GM21528 (cell line): ENCODE data around the gene PLD5.
A peak's percentile ranks its signal among the peaks of the same experiment; 100 is the strongest.
"Not testable (repeated sequence)": the region's sequence is repeated elsewhere in the genome, so short reads cannot be mapped to it uniquely, and the experiment has no call there.

Experiments
- ATAC-seq: cut with Tn5 transposase; IDR thresholded peaks from one replicate; pipeline ENCODE4 v1.9.1; 2021; ENCODE audit warnings: mild to moderate bottlenecking, moderate library complexity; ENCODE audit not compliant: unreplicated experiment, low FRiP score

PLD5 gene

DNA sequence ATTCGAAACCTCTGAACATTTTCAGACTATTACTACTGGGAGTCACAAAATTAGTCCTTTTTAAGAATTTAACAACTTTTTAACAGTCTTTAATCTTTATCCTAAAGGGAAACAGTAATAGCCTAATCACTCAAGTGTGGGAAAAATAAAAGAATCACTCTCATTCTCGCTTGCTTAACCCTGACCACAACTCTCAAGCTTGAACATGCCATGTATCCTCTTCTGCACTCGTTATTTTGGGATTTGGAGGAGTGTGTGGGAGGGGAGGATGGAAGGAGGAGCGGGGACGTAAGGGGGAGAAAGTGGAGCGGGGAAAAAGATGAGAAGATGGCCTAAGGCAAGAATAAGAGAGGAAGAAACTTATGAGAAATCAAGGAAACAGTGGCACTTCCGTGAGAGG, 215.8 kb downstream of the PLD5 start:
- not testable (repeated sequence) for ATAC-seq

GRCh38 chr1:242293781-242294180, 230.7 kb downstream of the PLD5 start:
- not testable (repeated sequence) for ATAC-seq

GRCh38 chr1:242288067-242288466, 236.4 kb downstream of the PLD5 start:
- ATAC-seq = not testable (repeated sequence)

DNA sequence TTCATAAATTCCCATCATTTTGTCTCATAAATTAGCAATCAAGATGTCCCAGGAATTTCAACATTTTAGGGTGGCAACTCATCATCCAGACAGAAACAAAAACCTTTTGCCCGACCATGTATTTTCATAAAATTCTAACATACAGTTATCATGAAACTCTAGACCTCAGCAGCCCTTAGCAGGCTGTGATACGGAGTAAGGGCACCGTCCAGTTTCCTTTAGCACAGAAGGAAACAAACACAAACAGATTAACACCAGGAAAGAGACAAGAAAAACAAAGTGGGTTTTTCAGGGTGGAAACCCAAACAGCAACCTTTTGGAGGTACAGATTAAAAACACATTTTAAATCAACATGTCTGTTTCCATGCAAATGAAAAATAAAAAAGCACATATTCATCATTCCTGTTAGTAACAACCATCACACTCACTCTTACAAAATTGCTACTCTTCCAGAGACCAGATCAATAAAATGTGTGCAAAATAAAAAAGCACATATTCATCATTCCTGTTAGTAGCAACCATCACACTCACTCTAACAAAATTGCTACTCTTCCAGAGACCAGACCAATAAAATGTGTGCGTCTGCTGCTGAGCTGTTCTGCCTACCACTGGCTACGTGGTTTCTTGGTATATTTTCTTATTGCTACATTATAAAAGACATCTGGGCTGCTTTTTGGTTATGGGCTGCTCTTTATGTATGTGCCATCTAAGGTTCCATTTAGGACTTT, 241.6 kb downstream of the PLD5 start:
- not testable (repeated sequence) for ATAC-seq

DNA sequence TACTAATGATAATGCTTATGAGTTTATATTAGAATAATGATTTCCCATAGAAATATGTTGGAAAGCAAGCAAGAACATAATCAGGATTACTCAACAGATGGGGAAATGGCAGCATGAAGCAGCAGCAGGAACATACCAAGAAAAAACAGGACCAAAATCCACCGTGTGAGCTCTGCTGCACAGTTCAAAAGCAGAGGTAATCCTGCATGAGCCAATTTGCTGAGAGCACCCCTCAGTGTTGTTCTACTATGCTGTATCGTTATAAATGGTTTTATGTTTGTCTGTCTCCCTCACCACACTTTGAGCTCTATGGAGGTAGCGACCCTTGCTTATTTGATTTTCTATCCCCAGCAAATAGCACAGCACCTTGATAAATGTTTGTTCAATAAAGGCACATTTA, 246.1 kb downstream of the PLD5 start:
- ATAC-seq = not testable (repeated sequence)

DNA sequence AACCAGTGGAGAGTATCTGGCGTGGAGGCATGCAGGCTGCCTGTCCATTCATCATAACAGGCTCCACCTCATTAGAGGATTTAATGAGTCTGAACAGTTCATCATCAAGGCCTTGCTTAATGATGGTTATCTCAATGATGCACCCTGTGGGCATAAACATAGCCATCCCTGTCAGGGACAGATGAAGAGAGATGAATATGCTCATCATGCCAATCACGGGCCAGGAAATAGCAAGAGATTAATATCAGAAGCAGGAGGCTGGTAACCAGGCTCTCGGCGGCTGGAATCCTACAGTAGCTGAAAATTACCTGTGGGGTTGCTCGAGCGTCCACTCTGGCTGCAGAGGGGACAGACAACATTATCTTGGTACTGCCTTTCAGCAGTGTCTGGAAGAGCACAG, 247.7 kb downstream of the PLD5 start:
- ATAC-seq = not testable (repeated sequence)

DNA sequence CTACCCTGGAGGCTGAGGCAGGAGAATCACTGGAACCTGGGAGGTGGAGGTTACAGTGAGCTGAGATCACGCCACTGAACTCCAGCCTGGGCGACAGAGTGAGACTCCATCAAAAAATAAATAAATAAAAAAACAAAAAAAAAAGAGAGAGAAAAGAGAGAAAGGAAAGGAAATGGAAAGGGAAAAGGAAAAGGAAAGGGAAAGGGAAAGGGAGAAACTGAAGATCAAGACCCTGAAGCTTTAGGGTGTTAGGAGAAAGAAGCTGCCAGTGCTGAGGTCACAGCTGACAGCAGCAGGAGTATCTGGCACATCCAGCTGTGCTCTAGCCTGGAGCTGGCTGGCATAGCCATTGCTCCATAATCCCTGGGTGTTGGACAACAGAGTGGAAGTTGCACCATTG, 257.5 kb downstream of the PLD5 start:
- not testable (repeated sequence) for ATAC-seq

DNA sequence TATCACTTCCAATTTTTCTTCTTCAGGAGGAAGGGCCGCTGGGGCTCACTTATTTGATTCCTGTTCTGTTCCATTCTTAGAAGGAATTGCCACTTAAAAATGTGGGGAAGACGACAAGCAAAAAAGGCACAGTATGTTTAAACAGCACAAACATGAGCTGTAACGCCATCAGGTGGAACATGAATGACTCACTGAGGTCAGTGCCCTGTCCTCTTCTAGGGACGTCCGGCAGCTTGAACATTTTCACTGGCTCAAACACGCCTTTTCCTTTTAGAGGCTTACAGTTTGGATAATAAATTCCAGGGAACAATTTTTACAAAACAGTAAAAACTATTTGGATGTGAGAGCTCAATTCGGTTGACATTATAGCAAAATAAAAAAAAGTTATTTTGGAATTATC, 260.1 kb downstream of the PLD5 start:
- not testable (repeated sequence) for ATAC-seq

- ATAC-seq = no peak
Measured at GRCh38 chr1:242245255-242245654, 279.2 kb downstream of the PLD5 start.

DNA sequence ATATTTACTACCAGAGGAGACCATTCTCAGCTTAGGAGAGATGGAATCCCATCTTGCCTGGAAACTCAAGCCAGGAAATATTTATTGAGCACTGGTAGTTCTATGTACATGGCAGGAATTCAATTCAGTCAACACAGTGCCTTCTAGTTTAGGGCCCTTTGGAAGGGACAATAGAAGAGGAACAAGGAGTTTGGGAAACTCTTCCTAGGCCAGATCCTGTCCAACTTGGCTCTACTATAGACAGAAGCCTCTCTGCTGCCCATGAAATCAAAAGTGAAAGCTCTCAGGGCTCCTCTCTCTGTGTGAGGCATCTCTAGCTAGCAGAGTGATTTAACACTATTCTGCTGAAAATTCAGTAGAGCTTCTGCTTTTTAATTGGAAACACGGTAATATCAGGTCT, 281.0 kb downstream of the PLD5 start:
- peak; percentile 92 for ATAC-seq

DNA sequence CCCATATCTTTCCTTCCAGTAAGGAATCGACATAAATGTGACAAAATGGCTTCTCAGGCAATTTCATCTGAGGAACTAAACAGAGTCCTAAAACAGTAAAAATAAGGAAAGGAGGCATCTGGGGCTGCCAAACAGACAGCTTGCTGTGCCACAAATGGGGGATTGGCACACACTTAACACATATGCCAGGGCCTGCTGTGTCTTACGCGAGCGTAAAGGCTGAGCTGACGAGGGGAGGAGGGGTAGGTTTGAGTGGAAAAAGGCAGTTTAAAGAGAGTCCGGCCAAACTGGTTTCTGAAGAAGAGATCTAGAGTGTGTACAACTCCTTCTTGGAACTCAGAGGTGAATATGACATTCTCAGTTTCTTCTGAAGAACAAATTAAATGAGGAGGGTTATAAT, 281.5 kb downstream of the PLD5 start:
- peak; percentile 17 for ATAC-seq

DNA sequence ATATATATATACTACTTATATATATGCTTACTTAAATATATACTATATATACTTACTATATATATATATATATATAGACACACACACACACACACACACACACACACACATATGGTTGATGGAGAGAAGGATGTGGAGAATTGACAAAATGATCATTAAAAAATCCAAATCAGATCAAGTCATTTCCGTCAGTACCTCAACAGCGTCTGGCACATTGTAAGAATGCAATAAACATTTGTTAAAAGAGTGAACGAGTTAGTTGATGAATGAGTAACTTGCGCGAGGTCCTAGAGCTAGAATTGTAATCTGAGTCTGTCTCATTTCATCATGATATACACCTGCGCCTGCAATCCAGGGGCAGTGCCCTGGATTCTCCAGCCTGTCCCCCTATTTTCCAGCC, 282.6 kb downstream of the PLD5 start:
- ATAC-seq = no peak

DNA sequence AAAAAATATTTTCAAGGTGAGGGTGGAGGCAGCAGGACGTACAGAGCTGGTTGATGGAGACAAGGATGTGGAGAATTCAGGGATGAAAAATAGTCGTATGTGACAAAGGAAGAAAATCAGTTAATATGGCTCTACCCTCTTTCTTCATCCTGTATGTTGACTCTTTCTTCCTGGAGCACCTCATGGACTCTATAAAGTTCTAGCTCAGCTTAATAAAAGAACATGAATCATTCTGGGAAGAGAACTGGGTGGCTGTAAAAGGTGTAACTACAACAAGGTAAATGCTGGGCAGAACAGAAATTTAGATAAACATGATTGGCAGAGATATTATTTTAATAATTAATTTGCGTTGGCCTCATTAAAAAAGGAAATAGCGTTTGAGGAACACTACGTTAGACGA, 283.8 kb downstream of the PLD5 start:
- ATAC-seq = no peak

DNA sequence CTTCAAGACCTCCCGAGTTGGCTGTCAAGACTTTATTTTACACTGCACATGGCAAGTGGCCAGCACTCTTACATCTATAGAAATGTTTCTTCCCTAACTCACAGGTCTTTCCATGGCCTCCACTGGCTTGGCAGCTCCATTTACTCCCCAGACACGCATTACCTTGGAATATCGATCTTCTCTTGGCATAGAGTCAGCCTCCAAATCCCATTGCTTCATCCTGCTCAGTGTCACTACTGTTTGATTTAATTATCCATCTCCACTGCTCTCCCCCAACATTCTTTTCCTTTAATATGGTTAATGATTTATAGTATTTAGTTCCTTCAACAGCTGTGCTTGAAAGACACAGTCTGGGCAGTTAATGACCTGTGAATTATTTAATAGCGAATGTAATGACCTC, 284.4 kb downstream of the PLD5 start:
- no peak for ATAC-seq

DNA sequence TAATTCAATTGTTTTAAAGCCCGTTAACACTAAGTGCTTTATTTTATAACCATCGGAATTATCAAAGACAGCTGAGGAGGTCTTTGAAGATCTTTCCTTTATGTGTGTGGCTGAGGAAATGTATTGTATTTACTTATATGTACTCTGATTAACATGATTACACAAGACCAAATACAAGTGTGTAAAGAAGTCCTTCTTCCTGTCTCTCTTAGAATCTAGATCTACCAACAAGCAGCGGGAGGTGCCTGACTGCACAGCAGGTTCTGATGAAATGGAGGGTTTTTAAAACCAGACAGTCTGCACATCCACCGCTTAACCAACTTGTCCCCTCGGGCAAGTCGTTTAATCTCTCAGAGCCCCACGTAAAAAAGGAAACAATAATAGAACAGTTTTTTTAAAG, 285.1 kb downstream of the PLD5 start:
- no peak for ATAC-seq

- no peak for ATAC-seq
Measured at GRCh38 chr1:242237051-242237450, 287.4 kb downstream of the PLD5 start.

- no peak for ATAC-seq
Measured at GRCh38 chr1:242228991-242229390, 295.5 kb downstream of the PLD5 start.

- no peak for ATAC-seq
Measured at GRCh38 chr1:242225767-242226573, 298.5 kb downstream of the PLD5 start.

DNA sequence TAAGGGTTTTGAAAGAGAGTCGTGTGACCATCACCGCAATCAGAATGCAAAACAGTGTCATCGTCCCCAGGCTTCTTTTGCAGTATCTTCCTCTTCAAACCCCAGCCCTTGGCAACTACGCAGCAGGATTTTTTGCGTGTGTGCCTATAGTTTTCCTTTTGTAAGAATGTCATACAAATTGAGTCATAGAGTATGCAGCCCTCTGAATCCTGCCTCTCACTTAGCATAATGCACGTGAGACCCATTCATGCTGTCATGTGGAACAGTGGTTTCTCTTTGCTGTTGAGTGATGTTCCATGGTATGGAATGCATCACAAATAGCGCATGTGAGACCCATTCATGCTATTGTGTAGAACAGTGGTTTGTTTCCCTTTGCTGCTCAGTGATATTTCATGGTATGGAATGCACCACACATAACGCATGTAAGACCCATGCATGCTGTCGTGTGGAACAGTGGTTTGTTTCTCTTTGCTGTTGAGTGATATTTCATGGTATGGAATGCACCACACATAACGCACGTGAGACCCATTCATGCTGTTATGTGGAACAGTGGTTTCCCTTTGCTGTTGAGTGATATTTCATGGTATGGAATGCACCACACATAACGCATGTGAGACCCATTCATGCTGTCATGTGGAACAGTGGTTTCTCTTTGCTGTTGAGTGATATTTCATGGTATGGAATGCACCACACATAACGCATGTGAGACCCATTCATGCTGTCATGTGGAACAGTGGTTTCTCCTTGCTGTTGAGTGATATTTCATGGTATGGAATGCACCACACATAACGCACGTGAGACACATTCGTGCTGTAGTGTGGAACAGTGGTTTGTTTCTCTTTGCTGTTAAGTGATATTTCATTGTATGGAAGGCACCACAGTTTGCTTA, 299.4 kb downstream of the PLD5 start:
- ATAC-seq = not testable (repeated sequence)

GRCh38 chr1:242224461-242224860, 300.0 kb downstream of the PLD5 start:
- ATAC-seq = no peak

DNA sequence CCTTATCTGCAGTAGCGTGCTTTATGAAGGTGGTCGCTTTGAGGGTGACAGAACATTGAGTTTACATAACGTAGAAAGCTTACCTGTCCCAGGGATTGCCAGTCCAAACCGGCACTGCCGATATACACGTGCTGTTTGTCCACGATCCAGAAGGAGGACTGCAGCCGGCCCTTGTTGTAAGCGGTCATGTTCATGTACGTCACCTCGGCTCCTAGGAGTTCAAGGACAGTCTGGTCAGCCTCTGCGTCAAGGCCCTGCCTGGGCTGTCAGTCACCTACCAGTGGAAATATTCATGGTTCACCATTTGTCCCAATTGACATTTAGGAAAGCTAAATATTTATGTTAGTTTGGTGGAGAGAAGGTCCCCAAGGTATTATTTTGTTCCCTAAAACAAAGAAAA, 304.6 kb downstream of the PLD5 start:
- ATAC-seq = no peak
